IMR-90 (cell line): ENCODE data around the gene SHROOM1. TPM values are rescaled to one million over a fixed set of nuclear protein-coding genes. Genes with fewer than 3 reads are reported as not detected.

ENCODE experiments used
- ATAC-seq: fragments of 200-7000 bp; cut with Tn5 transposase; 2 replicates; pipeline ENCODE4 v1.9.1; 2020; ENCODE audit warnings: low read depth, mild to moderate bottlenecking, moderate library complexity
- BruUV-seq: library from RNA; stranded (reverse); fragments of 400-500 nt; replicated peaks from 2 replicates; lab custom pipeline; 2021; lab: Mats Ljungman, UMichigan
- CTCF ChIA-PET: fragments of 300-600 bp; formaldehyde crosslinking; extraction: SDS; loops from one replicate; lab custom pipeline; 2021; ENCODE audit warnings: antibody characterized with exemption; lab: Yijun Ruan, JAX
- POLR2A ChIA-PET: fragments of 300-600 bp; sonication (Branson Sonifier 250); formaldehyde crosslinking; loops from one replicate; lab custom pipeline; 2022; ENCODE audit warnings: antibody characterized with exemption; ENCODE audit not compliant: unreplicated experiment; lab: Charles Lee
- DNase-seq: peaks from one replicate; pipeline ENCODE4 v3.0.0; 2013
- H2AFZ ChIP-seq: replicated peaks from 2 replicates; pipeline ENCODE3; 2013; ENCODE audit warnings: low read length, mild to moderate bottlenecking; ENCODE audit not compliant: poor library complexity
- H2AK5ac ChIP-seq: 2 replicates; pipeline ENCODE4 v1.6.1; 2013; ENCODE audit warnings: low read depth, low read length, inconsistent platforms
- H2AK9ac ChIP-seq: replicated peaks from 2 replicates; pipeline ENCODE3; 2013; ENCODE audit warnings: mild to moderate bottlenecking, low read depth, low read length, moderate library complexity; ENCODE audit not compliant: poor library complexity
- H2BK120ac ChIP-seq: 2 replicates; pipeline ENCODE4 v1.6.1; 2013; ENCODE audit warnings: low read depth, low read length, inconsistent platforms
- H2BK15ac ChIP-seq: 3 replicates; pipeline ENCODE4 v1.6.1; 2013; ENCODE audit warnings: low read depth, low read length, inconsistent platforms
- H2BK20ac ChIP-seq: 2 replicates; pipeline ENCODE4 v1.6.1; 2013; ENCODE audit warnings: low read depth, mild to moderate bottlenecking, inconsistent platforms, low read length, moderate library complexity
- H2BK5ac ChIP-seq: 2 replicates; pipeline ENCODE4 v1.6.1; 2013; ENCODE audit warnings: mild to moderate bottlenecking, low read depth, low read length, inconsistent platforms; ENCODE audit not compliant: poor library complexity, severe bottlenecking
- H3K14ac ChIP-seq: replicated peaks from 2 replicates; pipeline ENCODE4 v1.6.1; 2013; ENCODE audit warnings: low read depth, low read length, inconsistent platforms
- H3K18ac ChIP-seq: 2 replicates; pipeline ENCODE4 v1.6.1; 2013; ENCODE audit warnings: low read depth, low read length, control low read depth
- H3K23ac ChIP-seq: 2 replicates; pipeline ENCODE4 v1.6.1; 2013; ENCODE audit warnings: low read depth, low read length, inconsistent platforms
- H3K27ac ChIP-seq: 2 replicates; pipeline ENCODE4 v1.5.1; 2013; ENCODE audit warnings: mild to moderate bottlenecking, control low read depth, low read length; ENCODE audit not compliant: insufficient read depth
- H3K27me3 ChIP-seq: 2 replicates; pipeline ENCODE4 v1.6.1; 2013; ENCODE audit warnings: low read length; ENCODE audit not compliant: control insufficient read depth, insufficient read depth
- H3K36me3 ChIP-seq: 2 replicates; pipeline ENCODE4 v1.6.1; 2013; ENCODE audit warnings: low read length, mixed read lengths; ENCODE audit not compliant: control insufficient read depth, insufficient read depth
- H3K4ac ChIP-seq: 2 replicates; pipeline ENCODE4 v1.6.1; 2013; ENCODE audit warnings: low read depth, low read length, inconsistent platforms
- H3K4me1 ChIP-seq: 2 replicates; pipeline ENCODE4 v1.6.1; 2013; ENCODE audit warnings: low read length, mixed read lengths; ENCODE audit not compliant: control insufficient read depth, insufficient read depth
- H3K4me2 ChIP-seq: 2 replicates; pipeline ENCODE4 v1.6.1; 2013; ENCODE audit warnings: low read depth, mild to moderate bottlenecking, control low read depth, low read length, moderate library complexity
- H3K4me3 ChIP-seq: 2 replicates; pipeline ENCODE4 v1.5.1; 2013; ENCODE audit warnings: low read depth, mild to moderate bottlenecking, control low read depth, low read length, moderate library complexity; ENCODE audit not compliant: insufficient read depth
- H3K56ac ChIP-seq: 2 replicates; pipeline ENCODE4 v1.6.1; 2013; ENCODE audit warnings: low read length, inconsistent platforms; ENCODE audit not compliant: insufficient read depth; ENCODE audit errors: extremely low read depth
- H3K79me1 ChIP-seq, 2 experiments: 2 replicates each; pipeline ENCODE4 v1.6.1; 2013; ENCODE audit warnings: low read length in 2 of 2, inconsistent platforms in 1 of 2, low read depth in 1 of 2
- H3K9ac ChIP-seq: 2 replicates; pipeline ENCODE4 v1.6.1; 2013; ENCODE audit warnings: low read depth, low read length, control low read depth
- H3K9me1 ChIP-seq: 2 replicates; pipeline ENCODE4 v1.6.1; 2013; ENCODE audit warnings: low read length, inconsistent platforms; ENCODE audit not compliant: insufficient read depth
- H3K9me3 ChIP-seq: 2 replicates; pipeline ENCODE4 v1.6.1; 2013; ENCODE audit warnings: low read length; ENCODE audit not compliant: control insufficient read depth, insufficient read depth
- H4K20me1 ChIP-seq: 2 replicates; pipeline ENCODE4 v1.6.1; 2013; ENCODE audit warnings: low read length, inconsistent platforms; ENCODE audit not compliant: insufficient read depth
- H4K5ac ChIP-seq: 2 replicates; pipeline ENCODE4 v1.6.1; 2013; ENCODE audit warnings: mild to moderate bottlenecking, low read depth, low read length, control low read depth
- H4K8ac ChIP-seq, 2 experiments: 2 replicates each; pipeline ENCODE4 v1.6.1; 2013; ENCODE audit warnings: low read depth in 2 of 2, low read length in 2 of 2, control low read depth in 1 of 2, inconsistent platforms in 1 of 2
- H4K91ac ChIP-seq: 2 replicates; pipeline ENCODE4 v1.6.1; 2013; ENCODE audit warnings: low read depth, low read length, inconsistent platforms; ENCODE audit not compliant: insufficient read depth
- BHLHE40 ChIP-seq: fragments of 150-350 bp; IDR thresholded peaks from 2 replicates; pipeline ENCODE4 v1.6.1; 2016; ENCODE audit warnings: mild to moderate bottlenecking, low read depth, low read length
- CEBPB ChIP-seq: IDR thresholded peaks from 2 replicates; pipeline ENCODE4 v1.6.1; 2012; ENCODE audit warnings: low read depth, low read length, improper control_type of control experiment
- CHD1 ChIP-seq: IDR thresholded peaks from 2 replicates; pipeline ENCODE4 v1.6.1; 2012; ENCODE audit warnings: low read depth, low read length, improper control_type of control experiment
- CTCF ChIP-seq: conservative IDR thresholded peaks from 2 replicates; pipeline ENCODE4 v1.5.1; 2012; ENCODE audit warnings: mild to moderate bottlenecking, low read depth, low read length, improper control_type of control experiment
- ELK1 ChIP-seq: fragments of 150-350 bp; IDR thresholded peaks from 2 replicates; pipeline ENCODE4 v1.6.1; 2016; ENCODE audit warnings: low read depth, mild to moderate bottlenecking, low read length, moderate library complexity, borderline replicate concordance
- FOS ChIP-seq: fragments of 150-350 bp; IDR thresholded peaks from 2 replicates; pipeline ENCODE4 v1.6.1; 2016; ENCODE audit warnings: low read depth, low read length
- MAFK ChIP-seq: IDR thresholded peaks from 2 replicates; pipeline ENCODE4 v1.6.1; 2012; ENCODE audit warnings: low read depth, low read length, improper control_type of control experiment
- MAZ ChIP-seq: IDR thresholded peaks from 2 replicates; pipeline ENCODE4 v1.6.1; 2012; ENCODE audit warnings: low read depth, mild to moderate bottlenecking, low read length, improper control_type of control experiment, moderate library complexity, borderline replicate concordance
- MXI1 ChIP-seq: IDR thresholded peaks from 2 replicates; pipeline ENCODE4 v1.6.1; 2012; ENCODE audit warnings: low read depth, mild to moderate bottlenecking, low read length, moderate library complexity, borderline replicate concordance
- NFE2L2 ChIP-seq: fragments of 150-350 bp; IDR thresholded peaks from 2 replicates; pipeline ENCODE4 v1.6.1; 2016; ENCODE audit warnings: low read depth, mild to moderate bottlenecking, low read length
- POLR2A ChIP-seq: IDR thresholded peaks from 2 replicates; pipeline ENCODE4 v1.6.1; 2012; ENCODE audit warnings: mild to moderate bottlenecking, low read depth, low read length
- RAD21 ChIP-seq: IDR thresholded peaks from 2 replicates; pipeline ENCODE4 v1.6.1; 2012; ENCODE audit warnings: low read length, improper control_type of control experiment
- RCOR1 ChIP-seq: IDR thresholded peaks from 2 replicates; pipeline ENCODE4 v1.6.1; 2012; ENCODE audit warnings: mild to moderate bottlenecking, low read length, improper control_type of control experiment; ENCODE audit not compliant: insufficient replicate concordance
- RFX5 ChIP-seq: IDR thresholded peaks from 2 replicates; pipeline ENCODE4 v1.8.0; 2012; ENCODE audit warnings: low read depth, mild to moderate bottlenecking, low read length, moderate library complexity
- SMC3 ChIP-seq: fragments of 150-350 bp; IDR thresholded peaks from 2 replicates; pipeline ENCODE4 v1.6.1; 2016; ENCODE audit warnings: low read depth, mild to moderate bottlenecking, antibody characterized with exemption, low read length, moderate library complexity
- USF2 ChIP-seq: fragments of 150-350 bp; IDR thresholded peaks from 2 replicates; pipeline ENCODE4 v1.6.1; 2017; ENCODE audit warnings: mild to moderate bottlenecking, antibody characterized with exemption, low read length, low read depth
- WGBS, 2 experiments: methylation state at CpG; one replicate each; pipeline versions ENCODE4 v1.1.5 to v1.1.7; 2013; ENCODE audit warnings: missing lambda C conversion rate in 2 of 2; ENCODE audit not compliant: insufficient read length in 1 of 2; ENCODE audit errors: extremely low coverage in 2 of 2; 5-methylcytosine and 5-hydroxymethylcytosine counted together
- dilution Hi-C: fragments of 300-500 bp; cut with HindIII; formaldehyde crosslinking; loops from one replicate; pipeline ENCODE4 v1.14.3; 2018; ENCODE audit warnings: low sequenced_read_pairs; ENCODE audit not compliant: unreplicated experiment
- in situ Hi-C: fragments of 300-500 bp; cut with MboI; formaldehyde crosslinking; loops from 3 replicates; pipeline ENCODE4 v1.14.3; 2019; ENCODE audit warnings: low sequenced_read_pairs, inconsistent platforms, mixed read lengths
- intact Hi-C: fragments of 100-400 bp; cut with micrococcal nuclease; formaldehyde crosslinking; loops from 2 replicates; pipeline ENCODE4 v1.10.0; 2022
- polyA plus RNA-seq, 3 experiments: library from polyadenylated mRNA; depleted of rRNA; stranded (reverse); fragments of >200 nt; gene quantifications; 2 replicates each; pipeline ENCODE4 v1.2.3, GENCODE V29; 2012; ENCODE audit warnings: low replicate concordance in 1 of 3
- total RNA-seq: library from RNA; depleted of rRNA; stranded (reverse); fragments of >200 nt; gene quantifications from 2 replicates; pipeline ENCODE4 v1.2.3, GENCODE V29; 2012

SHROOM1 gene
- total and polyA plus RNA-seq, 2 of the 4 experiments (the other 2 are of a cell fraction) = 1.4 to 6.3 TPM

- Histone ChIP-seq H2BK5ac (no peak overlapping the region), H3K4me1 (peaks cover 10% of the 10 kb centered on the region; the same call in 1 of the 2 replicates), H3K4me3 (no peak overlapping the region), H3K9me1 (no peaks in the 10 kb centered on the region), H3K27ac (no peak overlapping the region), H3K4me2 (no peak overlapping the region), H2BK120ac (no peak overlapping the region), H2AFZ (no peak overlapping the region), H4K5ac (no peak overlapping the region), H2AK5ac (no peak overlapping the region), H2BK20ac (no peak overlapping the region), H4K91ac (no peak overlapping the region), H3K9me3 (no peaks in the 10 kb centered on the region), H3K79me1 (peaks cover 10 to 25% of the 10 kb centered on the region in 2 experiments; a peak in 3 of 4 replicates), H4K8ac (no peak overlapping the region), H3K23ac (no peak overlapping the region), H2BK15ac (no peak overlapping the region), H2AK9ac (no peak overlapping the region), H3K9ac (no peak overlapping the region), H3K56ac (no peak overlapping the region), H4K20me1 (no peaks in the 10 kb centered on the region), H3K27me3 (no peaks in the 10 kb centered on the region), H3K36me3 (peaks cover 6% of the 10 kb centered on the region; the same call in 1 of the 2 replicates), H3K4ac (no peak overlapping the region), H3K14ac (no peak overlapping the region), H3K18ac (no peak overlapping the region)
- TF ChIP-seq SMC3 (no peak), CEBPB (no peak), ELK1 (no peak), RCOR1 (no peak), USF2 (no peak), MAFK (no peak), MAZ (no peak), RFX5 (no peak), BHLHE40 (no peak), CHD1 (no peak), POLR2A (no peak), RAD21 (no peak), NFE2L2 (no peak), FOS (no peak), CTCF (no peak), MXI1 (no peak)
- ChIA-PET CTCF (interaction anchor here (1.0 kb wide), 1 partner anchor 53 kb away, joined by 3 read pairs; no protein-coding TSS in a partner anchor), POLR2A (no interaction called here)
- BruUV-seq = no TSS peak
- no CpG with 5 or more reads among the region's 3 CpGs for WGBS, 2 experiments
- in situ Hi-C loops = no loop called here
- no peak for DNase-seq
- no peak for ATAC-seq
- intact Hi-C loops = loop anchor here (5.0 kb wide), 3 partner anchors 162 to 317 kb away; no protein-coding TSS in a partner anchor
- dilution Hi-C loops = no loop called here
These were observed 6.0 kb downstream of the SHROOM1 start for GRCh38 chr5:132824426-132824825.
